ENCODE data around the gene RNF13.

DNA sequence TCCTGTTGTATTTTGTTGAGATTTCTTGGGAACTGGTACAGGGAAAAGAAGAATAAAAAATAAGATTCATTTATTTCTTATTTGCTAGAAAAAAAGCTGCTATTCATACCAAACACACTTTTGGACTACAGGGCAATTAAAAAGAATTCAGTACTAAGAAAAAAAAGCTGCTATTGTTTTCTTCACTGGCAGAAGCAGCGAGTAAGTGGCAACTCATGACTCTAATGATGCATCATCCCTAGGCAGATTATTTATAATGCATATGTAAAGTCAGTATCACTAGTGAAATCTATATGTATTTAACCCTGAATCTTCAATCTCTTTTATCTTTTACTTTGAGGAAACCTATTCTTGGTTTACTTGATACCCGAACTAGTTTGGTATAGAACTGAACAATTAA lies 142.4 kb downstream of the RNF13 start:
- TF ChIP-seq, protein P1, sequence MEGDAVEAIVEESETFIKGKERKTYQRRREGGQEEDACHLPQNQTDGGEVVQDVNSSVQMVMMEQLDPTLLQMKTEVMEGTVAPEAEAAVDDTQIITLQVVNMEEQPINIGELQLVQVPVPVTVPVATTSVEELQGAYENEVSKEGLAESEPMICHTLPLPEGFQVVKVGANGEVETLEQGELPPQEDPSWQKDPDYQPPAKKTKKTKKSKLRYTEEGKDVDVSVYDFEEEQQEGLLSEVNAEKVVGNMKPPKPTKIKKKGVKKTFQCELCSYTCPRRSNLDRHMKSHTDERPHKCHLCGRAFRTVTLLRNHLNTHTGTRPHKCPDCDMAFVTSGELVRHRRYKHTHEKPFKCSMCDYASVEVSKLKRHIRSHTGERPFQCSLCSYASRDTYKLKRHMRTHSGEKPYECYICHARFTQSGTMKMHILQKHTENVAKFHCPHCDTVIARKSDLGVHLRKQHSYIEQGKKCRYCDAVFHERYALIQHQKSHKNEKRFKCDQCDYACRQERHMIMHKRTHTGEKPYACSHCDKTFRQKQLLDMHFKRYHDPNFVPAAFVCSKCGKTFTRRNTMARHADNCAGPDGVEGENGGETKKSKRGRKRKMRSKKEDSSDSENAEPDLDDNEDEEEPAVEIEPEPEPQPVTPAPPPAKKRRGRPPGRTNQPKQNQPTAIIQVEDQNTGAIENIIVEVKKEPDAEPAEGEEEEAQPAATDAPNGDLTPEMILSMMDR (IDR thresholded peaks at IDR 0.05; ENCODE audit: insufficient read depth, low read length): no peak
- TF ChIP-seq POLR2AphosphoS5 (IDR thresholded peaks at IDR 0.05; ENCODE audit: low read depth): no peak
- no peak for TF ChIP-seq REST (IDR thresholded peaks at IDR 0.05; ENCODE audit: insufficient replicate concordance, low read depth)
- no peak for TF ChIP-seq SPI1 (IDR thresholded peaks at IDR 0.05; ENCODE audit: borderline replicate concordance, low read depth)
- no peak for TF ChIP-seq GABPA (IDR thresholded peaks at IDR 0.05; ENCODE audit: low read depth)

All from HL-60 (cell line).